Mucosa of descending colon (tissue), 3 donors: ENCODE measurements around the gene RIOK3. TPM values are rescaled to one million over a fixed set of nuclear protein-coding genes. Genes with fewer than 3 reads are reported as not detected.

Source experiments
- ATAC-seq: fragments of 200-7000 bp; cut with Tn5 transposase; one replicate; pipeline ENCODE4 v1.9.1; 2020; ENCODE audit warnings: mild to moderate bottlenecking, moderate library complexity
- DNase-seq, 3 donors: peaks; one replicate each; pipeline ENCODE4 v3.0.0-alpha.2; 2020
- H3K36me3 ChIP-seq: fragments of 200-600 bp; one replicate; pipeline ENCODE4 v1.8.0; 2021; ENCODE audit warnings: low read depth, mild to moderate bottlenecking
- H3K4me1 ChIP-seq: fragments of 200-600 bp; one replicate; pipeline ENCODE4 v1.8.0; 2021; ENCODE audit warnings: low read depth, mild to moderate bottlenecking
- H3K4me3 ChIP-seq: fragments of 200-600 bp; one replicate; pipeline ENCODE4 v1.8.0; 2021; ENCODE audit warnings: mild to moderate bottlenecking
- H3K9me3 ChIP-seq: fragments of 200-600 bp; one replicate; pipeline ENCODE4 v1.8.0; 2021; ENCODE audit warnings: mild to moderate bottlenecking
- CTCF ChIP-seq: fragments of 200-600 bp; IDR thresholded peaks from one replicate; pipeline ENCODE4 v1.8.0; 2022; ENCODE audit warnings: antibody characterized with exemption, mild to moderate bottlenecking
- intact Hi-C, 2 donors: fragments of 100-400 bp; cut with DNase I in 1 of 2; cut with micrococcal nuclease in 1 of 2; formaldehyde crosslinking; loops; one replicate each; pipeline versions ENCODE4 v1.11.0 to v1.11.1; 2022; cut with DNase I, micrococcal nuclease
- total RNA-seq, 3 donors: library from RNA; stranded (reverse); fragmentation: NEBNext Ultra II Directional in 2 of 3; extraction: Animal tissue kit (Norgen Biotek cat#: 25700) in 2 of 3; gene quantifications; one replicate each; pipeline versions ENCODE4 v1.2.1 to v1.2.4, GENCODE V29; 2021 to 2023
- donor health status: DM: no; HTN: no; CAD: no; lungs with moderate emphysema.
- donor health status: DM: no; HTN: no; CAD: no.
- donor health status: DM: no; HTN: yes; CAD: no.

The RIOK3 gene
- total RNA-seq, 3 donors from 2014 or later: 96.3 to 176 (median 171) TPM

GRCh38 chr18:23442958-23443357, 10.1 kb upstream of the RIOK3 start:
- no peaks in the 10 kb centered on the region for H3K9me3 ChIP-seq
- intact Hi-C loops: no loop called here
- H3K4me3 ChIP-seq: no peak overlapping the region
- no peak for DNase-seq
- no peaks in the 10 kb centered on the region for H3K4me1 ChIP-seq
- TF ChIP-seq CTCF: no peak
- no peaks in the 10 kb centered on the region for H3K36me3 ChIP-seq
- no peak for ATAC-seq

GRCh38 chr18:23448291-23448690, 4.8 kb upstream of the RIOK3 start:
- intact Hi-C loops: no loop called here

GRCh38 chr18:23450022-23450421, 3.1 kb upstream of the RIOK3 start:
- Histone ChIP-seq H3K4me3 (no peak overlapping the region), H3K36me3 (no peaks in the 10 kb centered on the region), H3K9me3 (no peaks in the 10 kb centered on the region), H3K4me1 (peaks cover 24% of the 10 kb centered on the region)
- ATAC-seq (no peak), DNase-seq (no peak)
- intact Hi-C loops: no loop called here
- no peak for TF ChIP-seq CTCF

More at GRCh38 chr18:23448291-23448690, 4.8 kb upstream of the RIOK3 start:
- H3K9me3 ChIP-seq: no peaks in the 10 kb centered on the region
- TF ChIP-seq CTCF: no peak
- H3K36me3 ChIP-seq: no peaks in the 10 kb centered on the region
- DNase-seq: no peak
- H3K4me1 ChIP-seq: peaks cover 12% of the 10 kb centered on the region
- H3K4me3 ChIP-seq: no peak overlapping the region
- ATAC-seq: no peak

GRCh38 chr18:23451011-23451410, 2.1 kb upstream of the RIOK3 start:
- H3K4me3 ChIP-seq: no peak overlapping the region
- ATAC-seq (no peak), DNase-seq (no peak)
- H3K9me3 ChIP-seq: no peaks in the 10 kb centered on the region
- no peaks in the 10 kb centered on the region for H3K36me3 ChIP-seq
- H3K4me1 ChIP-seq: peaks cover 25% of the 10 kb centered on the region
- no peak for TF ChIP-seq CTCF
- intact Hi-C loops: no loop called here

DNA sequence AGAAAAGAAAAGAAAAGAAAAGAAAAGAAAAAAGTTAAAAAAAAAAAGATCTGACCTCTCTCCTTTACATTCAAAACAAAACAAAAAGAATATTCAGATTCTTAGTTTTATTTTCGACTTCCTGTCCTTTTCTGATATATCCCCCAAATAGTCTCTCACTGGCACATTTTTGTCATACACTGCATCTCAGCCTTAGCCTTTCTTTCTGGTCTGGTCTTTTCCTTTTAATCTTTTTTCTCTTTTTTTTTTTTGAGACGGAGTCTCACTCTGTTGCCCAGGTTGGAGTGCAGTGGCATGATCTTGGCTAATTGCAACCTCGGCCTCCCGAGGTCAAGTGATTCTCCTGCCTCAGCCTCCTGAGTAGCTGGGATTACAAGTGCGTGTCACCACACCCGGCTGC, 1.6 kb upstream of the RIOK3 start:
- ATAC-seq: no peak
- no peaks in the 10 kb centered on the region for H3K36me3 ChIP-seq
- DNase-seq: no peak
- H3K9me3 ChIP-seq: no peaks in the 10 kb centered on the region
- H3K4me3 ChIP-seq: no peak overlapping the region
- no peak for TF ChIP-seq CTCF
- H3K4me1 ChIP-seq: peaks cover 25% of the 10 kb centered on the region
- intact Hi-C loops: no loop called here

DNA sequence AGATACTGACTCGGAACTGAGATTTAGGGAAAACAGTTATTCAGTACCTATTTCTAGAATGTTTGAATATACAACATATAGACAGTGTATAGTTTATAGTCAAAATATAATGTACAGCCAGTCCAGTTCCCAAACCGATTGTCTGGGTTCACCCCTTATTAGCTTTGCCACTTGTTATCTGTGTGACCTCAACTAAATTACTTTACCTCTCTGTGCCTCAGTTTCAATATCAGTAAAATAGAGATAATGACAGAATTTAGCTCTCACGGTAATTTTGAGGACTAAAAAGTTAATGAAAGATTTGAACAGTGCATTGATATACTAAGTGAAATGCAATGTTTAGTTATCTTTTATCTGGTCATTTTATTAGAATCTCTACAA, 750 bp upstream of the RIOK3 start:
- H3K9me3 ChIP-seq: no peaks in the 10 kb centered on the region
- intact Hi-C loops: no loop called here
- DNase-seq (no peak), ATAC-seq (no peak)
- H3K36me3 ChIP-seq: no peaks in the 10 kb centered on the region
- no peak overlapping the region for H3K4me3 ChIP-seq
- H3K4me1 ChIP-seq: peaks cover 25% of the 10 kb centered on the region
- TF ChIP-seq CTCF: no peak
